HEK293 (cell line): ENCODE measurements around the gene FNDC11.
A peak's percentile ranks its signal among the peaks of the same experiment; 100 is the strongest.

Source experiments
- CTCF ChIA-PET: fragments of 350-600 bp; formaldehyde crosslinking; extraction: SDS; loops from one replicate; lab custom pipeline; 2021; ENCODE audit warnings: antibody characterized with exemption; lab: Yijun Ruan, JAX
- POLR2A ChIA-PET: fragments of 300-600 bp; formaldehyde crosslinking; extraction: SDS; loops from one replicate; lab custom pipeline; 2020; ENCODE audit warnings: antibody characterized with exemption, inconsistent platforms; lab: Yijun Ruan, JAX
- H3K27ac ChIP-seq: fragments of 200-500 bp; sonication (Bioruptor generic); 2 replicates; pipeline ENCODE4 v1.5.1; 2014; ENCODE audit warnings: low read depth, low read length, control low read depth, inconsistent platforms; ENCODE audit errors: extremely low read depth
- H3K36me3 ChIP-seq, 2 experiments: fragments of 200-500 bp in 1 of 2; sonication (Bioruptor generic) in 1 of 2; 1 replicate in 1 of 2; 2 replicates in 1 of 2; pipeline ENCODE4 v1.5.1; 2014 to 2017; ENCODE audit warnings: inconsistent platforms in 2 of 2, low read length in 2 of 2; ENCODE audit not compliant: control insufficient read depth in 2 of 2, insufficient read depth in 1 of 2
- H3K4me1 ChIP-seq: fragments of 200-500 bp; sonication (Bioruptor generic); 2 replicates; pipeline ENCODE4 v1.5.1; 2014; ENCODE audit warnings: mild to moderate bottlenecking, low read length, inconsistent platforms; ENCODE audit not compliant: control insufficient read depth, insufficient read depth
- H3K4me3 ChIP-seq: 2 replicates; pipeline ENCODE4 v1.5.1; 2011; ENCODE audit warnings: low read depth, mild to moderate bottlenecking, control low read depth, low read length, moderate library complexity
- H3K9me3 ChIP-seq: fragments of 200-500 bp; sonication (Bioruptor generic); 2 replicates; pipeline ENCODE4 v1.5.1; 2014; ENCODE audit warnings: low read depth, low read length, inconsistent platforms; ENCODE audit not compliant: control insufficient read depth, insufficient read depth
- MZF1 ChIP-seq: fragments of 450-650 bp; formaldehyde crosslinking; IDR thresholded peaks from 2 replicates; pipeline ENCODE4 v1.5.1; 2017; ENCODE audit warnings: missing biosample characterization, missing genetic modification characterization, borderline replicate concordance
- SCRT2 ChIP-seq: fragments of 450-650 bp; formaldehyde crosslinking; IDR thresholded peaks from 2 replicates; pipeline ENCODE4 v1.5.1; 2016; ENCODE audit warnings: missing biosample characterization, missing genetic modification characterization
- TCF7L2 ChIP-seq: IDR thresholded peaks from 2 replicates; pipeline ENCODE4 v1.6.1; 2011; ENCODE audit warnings: low read depth, mild to moderate bottlenecking, inconsistent platforms, low read length, moderate library complexity, borderline replicate concordance
- ZNF16 ChIP-seq: fragments of 450-650 bp; formaldehyde crosslinking; IDR thresholded peaks from 2 replicates; pipeline ENCODE4 v1.5.1; 2016; ENCODE audit warnings: low read depth, missing biosample characterization, missing genetic modification characterization
- ZNF174 ChIP-seq: fragments of 450-650 bp; formaldehyde crosslinking; IDR thresholded peaks from 2 replicates; pipeline ENCODE4 v1.5.0; 2017; ENCODE audit warnings: missing biosample characterization, mild to moderate bottlenecking, missing genetic modification characterization
- ZNF560 ChIP-seq: fragments of 450-650 bp; formaldehyde crosslinking; IDR thresholded peaks from 2 replicates; pipeline ENCODE4 v1.5.1; 2017; ENCODE audit warnings: missing biosample characterization, missing genetic modification characterization, borderline replicate concordance
- ZNF585B ChIP-seq: fragments of 450-650 bp; formaldehyde crosslinking; IDR thresholded peaks from 2 replicates; pipeline ENCODE4 v1.5.1; 2016; ENCODE audit warnings: missing biosample characterization, missing genetic modification characterization
- ZNF629 ChIP-seq: fragments of 450-650 bp; formaldehyde crosslinking; IDR thresholded peaks from 2 replicates; pipeline ENCODE4 v1.5.1; 2017; ENCODE audit warnings: missing biosample characterization, missing genetic modification characterization
- ZNF658 ChIP-seq: fragments of 450-650 bp; formaldehyde crosslinking; IDR thresholded peaks from 2 replicates; pipeline ENCODE4; 2016; ENCODE audit warnings: missing biosample characterization, missing genetic modification characterization
- ZNF791 ChIP-seq: fragments of 450-650 bp; formaldehyde crosslinking; IDR thresholded peaks from 2 replicates; pipeline ENCODE4 v1.5.1; 2016; ENCODE audit warnings: missing biosample characterization, missing genetic modification characterization
- ZNF837 ChIP-seq: fragments of 450-650 bp; formaldehyde crosslinking; IDR thresholded peaks from 2 replicates; pipeline ENCODE4 v1.5.1; 2016; ENCODE audit warnings: missing biosample characterization, missing genetic modification characterization
- ZSCAN23 ChIP-seq: fragments of 450-650 bp; formaldehyde crosslinking; IDR thresholded peaks from 2 replicates; pipeline ENCODE4 v1.5.1; 2016; ENCODE audit warnings: missing biosample characterization, missing genetic modification characterization
- TF ChIP-seq, protein P1 (sequence below): fragments of 450-650 bp; formaldehyde crosslinking; IDR thresholded peaks from 2 replicates; pipeline ENCODE4 v1.5.1; 2016; ENCODE audit warnings: missing biosample characterization, missing genetic modification characterization
- TF ChIP-seq, protein P2 (sequence below): fragments of 450-650 bp; formaldehyde crosslinking; IDR thresholded peaks from 2 replicates; pipeline ENCODE4 v1.5.1; 2016; ENCODE audit warnings: missing biosample characterization, missing genetic modification characterization
- TF ChIP-seq, protein P3 (sequence below): fragments of 450-650 bp; formaldehyde crosslinking; IDR thresholded peaks from 2 replicates; pipeline ENCODE4 v1.5.1; 2016; ENCODE audit warnings: missing biosample characterization, missing genetic modification characterization, borderline replicate concordance
- TF ChIP-seq, protein P4 (sequence below): fragments of 450-650 bp; formaldehyde crosslinking; IDR thresholded peaks from 2 replicates; pipeline ENCODE4 v1.5.1; 2016; ENCODE audit warnings: missing biosample characterization, missing genetic modification characterization

The FNDC11 gene

DNA sequence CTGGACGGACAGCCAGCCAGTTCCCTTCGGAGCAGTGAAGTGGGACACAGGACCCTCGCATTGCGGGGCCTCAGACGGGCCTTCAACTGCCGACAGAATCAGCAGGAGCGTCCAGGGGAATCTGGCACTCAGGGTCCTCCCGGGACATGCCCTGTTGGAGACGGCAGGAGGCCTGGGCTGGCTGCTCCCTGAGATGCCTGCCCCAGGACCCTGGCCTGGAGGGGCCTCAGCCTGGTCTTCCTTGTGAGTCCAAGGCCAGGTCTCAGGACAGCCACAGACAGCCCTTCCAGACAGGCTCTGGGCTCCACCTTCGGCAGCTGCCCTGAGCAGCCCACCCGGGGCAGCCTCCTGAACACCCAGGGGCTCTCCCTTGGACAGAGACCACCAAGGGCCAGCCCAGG is 34.7 kb downstream of the FNDC11 start (continued):
- TF ChIP-seq, protein P1, sequence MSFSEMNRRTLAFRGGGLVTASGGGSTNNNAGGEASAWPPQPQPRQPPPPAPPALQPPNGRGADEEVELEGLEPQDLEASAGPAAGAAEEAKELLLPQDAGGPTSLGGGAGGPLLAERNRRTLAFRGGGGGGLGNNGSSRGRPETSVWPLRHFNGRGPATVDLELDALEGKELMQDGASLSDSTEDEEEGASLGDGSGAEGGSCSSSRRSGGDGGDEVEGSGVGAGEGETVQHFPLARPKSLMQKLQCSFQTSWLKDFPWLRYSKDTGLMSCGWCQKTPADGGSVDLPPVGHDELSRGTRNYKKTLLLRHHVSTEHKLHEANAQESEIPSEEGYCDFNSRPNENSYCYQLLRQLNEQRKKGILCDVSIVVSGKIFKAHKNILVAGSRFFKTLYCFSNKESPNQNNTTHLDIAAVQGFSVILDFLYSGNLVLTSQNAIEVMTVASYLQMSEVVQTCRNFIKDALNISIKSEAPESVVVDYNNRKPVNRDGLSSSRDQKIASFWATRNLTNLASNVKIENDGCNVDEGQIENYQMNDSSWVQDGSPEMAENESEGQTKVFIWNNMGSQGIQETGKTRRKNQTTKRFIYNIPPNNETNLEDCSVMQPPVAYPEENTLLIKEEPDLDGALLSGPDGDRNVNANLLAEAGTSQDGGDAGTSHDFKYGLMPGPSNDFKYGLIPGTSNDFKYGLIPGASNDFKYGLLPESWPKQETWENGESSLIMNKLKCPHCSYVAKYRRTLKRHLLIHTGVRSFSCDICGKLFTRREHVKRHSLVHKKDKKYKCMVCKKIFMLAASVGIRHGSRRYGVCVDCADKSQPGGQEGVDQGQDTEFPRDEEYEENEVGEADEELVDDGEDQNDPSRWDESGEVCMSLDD (tag by site-specific recombination), result no peak

DNA sequence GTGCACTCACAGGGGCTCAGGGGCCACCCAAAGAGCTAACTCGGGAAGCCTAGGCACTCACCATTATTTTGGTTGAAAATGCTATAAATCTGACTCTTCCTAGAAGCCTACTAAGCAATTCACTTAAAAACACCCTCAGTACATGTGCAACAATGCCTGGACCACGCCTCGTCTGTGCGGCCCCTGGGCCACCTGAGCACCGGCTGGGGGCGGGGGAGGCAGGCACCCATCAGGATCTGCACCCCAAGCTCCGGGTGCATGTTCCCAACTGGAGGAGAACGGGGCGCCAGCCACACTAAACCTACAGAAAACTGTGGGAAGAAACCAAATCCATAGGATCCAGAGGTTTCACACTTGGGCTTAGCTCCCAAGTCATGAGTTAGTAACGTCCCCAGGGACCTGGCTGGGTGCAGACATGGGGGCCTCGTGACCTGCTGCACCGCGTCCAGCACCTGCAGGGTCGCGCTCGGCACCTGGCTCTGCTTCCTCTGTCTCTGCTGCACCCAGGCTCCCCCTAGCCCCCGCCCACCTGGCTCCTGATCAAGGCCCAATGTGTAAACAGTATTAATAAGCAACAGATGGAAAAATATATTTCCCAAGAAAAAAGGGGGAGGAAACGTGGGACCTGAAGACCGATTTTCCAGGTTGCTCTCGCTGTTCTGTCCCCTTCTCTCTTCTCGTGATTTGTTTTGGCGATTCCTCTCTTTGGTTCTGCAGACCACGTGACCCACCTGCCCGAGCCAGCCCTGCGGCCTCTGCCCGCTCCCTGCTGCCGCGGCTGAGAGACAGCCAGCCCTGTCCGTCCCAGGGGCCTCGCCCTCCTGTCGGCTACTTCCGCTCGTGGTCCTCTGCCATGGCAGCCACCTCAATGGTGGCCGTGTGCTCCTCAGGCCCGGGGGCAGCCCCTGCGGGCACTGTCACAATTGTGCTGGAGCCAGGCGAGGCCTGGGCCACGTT is 35.6 kb downstream of the FNDC11 start:
- Histone ChIP-seq H3K4me3 (no peak overlapping the region), H3K4me1 (no peaks in the 10 kb centered on the region), H3K27ac (no peak overlapping the region), H3K9me3 (no peaks in the 10 kb centered on the region), H3K36me3 (peaks cover 0 to 40% of the 10 kb centered on the region in 2 experiments; a peak in 2 of 3 replicates)
- CTCF ChIA-PET, result interaction anchor here (0.7 kb wide), 1 partner anchor 53 kb away, joined by 3 read pairs; no protein-coding TSS in a partner anchor
- POLR2A ChIA-PET, result no interaction called here
- TF ChIP-seq TCF7L2, result no peak
- TF ChIP-seq SCRT2, result peak; percentile 50
- TF ChIP-seq ZSCAN23 (tag by site-specific recombination), result no peak
- no peak for TF ChIP-seq ZNF791
- TF ChIP-seq ZNF629 (tag by site-specific recombination), result no peak
- TF ChIP-seq, protein P2, sequence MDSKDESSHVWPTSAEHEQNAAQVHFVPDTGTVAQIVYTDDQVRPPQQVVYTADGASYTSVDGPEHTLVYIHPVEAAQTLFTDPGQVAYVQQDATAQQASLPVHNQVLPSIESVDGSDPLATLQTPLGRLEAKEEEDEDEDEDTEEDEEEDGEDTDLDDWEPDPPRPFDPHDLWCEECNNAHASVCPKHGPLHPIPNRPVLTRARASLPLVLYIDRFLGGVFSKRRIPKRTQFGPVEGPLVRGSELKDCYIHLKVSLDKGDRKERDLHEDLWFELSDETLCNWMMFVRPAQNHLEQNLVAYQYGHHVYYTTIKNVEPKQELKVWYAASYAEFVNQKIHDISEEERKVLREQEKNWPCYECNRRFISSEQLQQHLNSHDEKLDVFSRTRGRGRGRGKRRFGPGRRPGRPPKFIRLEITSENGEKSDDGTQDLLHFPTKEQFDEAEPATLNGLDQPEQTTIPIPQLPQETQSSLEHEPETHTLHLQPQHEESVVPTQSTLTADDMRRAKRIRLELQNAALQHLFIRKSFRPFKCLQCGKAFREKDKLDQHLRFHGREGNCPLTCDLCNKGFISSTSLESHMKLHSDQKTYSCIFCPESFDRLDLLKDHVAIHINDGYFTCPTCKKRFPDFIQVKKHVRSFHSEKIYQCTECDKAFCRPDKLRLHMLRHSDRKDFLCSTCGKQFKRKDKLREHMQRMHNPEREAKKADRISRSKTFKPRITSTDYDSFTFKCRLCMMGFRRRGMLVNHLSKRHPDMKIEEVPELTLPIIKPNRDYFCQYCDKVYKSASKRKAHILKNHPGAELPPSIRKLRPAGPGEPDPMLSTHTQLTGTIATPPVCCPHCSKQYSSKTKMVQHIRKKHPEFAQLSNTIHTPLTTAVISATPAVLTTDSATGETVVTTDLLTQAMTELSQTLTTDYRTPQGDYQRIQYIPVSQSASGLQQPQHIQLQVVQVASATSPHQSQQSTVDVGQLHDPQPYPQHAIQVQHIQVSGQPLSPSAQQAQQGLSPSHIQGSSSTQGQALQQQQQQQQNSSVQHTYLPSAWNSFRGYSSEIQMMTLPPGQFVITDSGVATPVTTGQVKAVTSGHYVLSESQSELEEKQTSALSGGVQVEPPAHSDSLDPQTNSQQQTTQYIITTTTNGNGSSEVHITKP (tag by site-specific recombination), result 0 out of 2 replicates have a peak, but pooled peaks have one; percentile 10
- TF ChIP-seq MZF1, result no peak
- no peak for TF ChIP-seq ZNF585B
- no peak for TF ChIP-seq ZNF16
- TF ChIP-seq ZNF658 (tag by site-specific recombination), result no peak

DNA sequence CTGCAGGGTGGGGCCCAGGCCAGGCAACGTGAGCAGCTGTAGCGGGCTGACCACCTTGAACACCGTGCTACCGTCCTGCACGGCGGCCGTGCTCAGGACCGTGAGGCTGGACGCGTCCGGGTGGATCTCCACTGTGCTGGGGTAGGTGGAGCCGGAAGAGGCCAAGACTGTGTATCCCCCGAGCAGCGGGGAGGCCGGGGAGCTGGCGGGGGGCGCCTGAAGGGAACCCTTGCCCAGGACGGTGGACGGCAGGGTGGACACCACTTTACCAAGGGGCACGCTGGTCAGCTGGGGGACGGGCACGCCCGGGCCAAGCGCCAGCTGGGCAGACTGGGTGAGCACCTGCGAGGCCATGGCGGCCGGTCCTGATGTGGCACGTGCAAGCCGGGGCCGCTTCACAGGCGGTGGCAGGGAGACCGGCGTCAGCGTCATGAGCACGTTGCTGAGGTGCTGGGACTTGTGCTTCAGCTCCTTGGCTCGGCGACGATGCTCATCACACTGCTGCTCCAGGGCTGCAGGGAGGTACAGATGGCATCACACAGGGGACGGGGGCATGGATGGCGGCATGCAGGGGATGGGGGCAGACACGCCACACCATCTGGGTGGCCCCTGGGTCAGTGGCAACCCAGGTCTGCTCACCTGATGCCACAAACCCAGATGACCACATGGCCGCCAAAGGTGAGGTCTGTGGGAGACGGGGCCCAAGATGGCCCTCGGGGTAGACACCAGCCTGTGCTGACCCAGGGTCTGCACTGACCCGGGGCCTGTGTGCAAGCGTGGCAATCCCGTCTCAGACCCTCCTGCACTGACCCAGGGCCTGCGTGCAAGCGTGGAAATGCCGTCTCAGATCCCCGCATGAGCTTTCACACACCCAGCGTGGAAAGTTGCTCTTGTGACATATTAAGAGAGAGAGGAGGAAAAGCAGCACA is 36.5 kb downstream of the FNDC11 start:
- ChIA-PET CTCF (no interaction called here), POLR2A (no interaction called here)
- Histone ChIP-seq H3K4me3 (no peak overlapping the region), H3K36me3 (peaks cover 0 to 42% of the 10 kb centered on the region in 2 experiments; a peak in 2 of 3 replicates), H3K27ac (no peak overlapping the region), H3K9me3 (no peaks in the 10 kb centered on the region), H3K4me1 (no peaks in the 10 kb centered on the region)
- TF ChIP-seq ZNF837 (tag by site-specific recombination) (no peak), ZNF658 (tag by site-specific recombination) (no peak), ZNF560 (tag by site-specific recombination) (no peak), ZNF174 (tag by site-specific recombination) (no peak)
- TF ChIP-seq, protein P3, sequence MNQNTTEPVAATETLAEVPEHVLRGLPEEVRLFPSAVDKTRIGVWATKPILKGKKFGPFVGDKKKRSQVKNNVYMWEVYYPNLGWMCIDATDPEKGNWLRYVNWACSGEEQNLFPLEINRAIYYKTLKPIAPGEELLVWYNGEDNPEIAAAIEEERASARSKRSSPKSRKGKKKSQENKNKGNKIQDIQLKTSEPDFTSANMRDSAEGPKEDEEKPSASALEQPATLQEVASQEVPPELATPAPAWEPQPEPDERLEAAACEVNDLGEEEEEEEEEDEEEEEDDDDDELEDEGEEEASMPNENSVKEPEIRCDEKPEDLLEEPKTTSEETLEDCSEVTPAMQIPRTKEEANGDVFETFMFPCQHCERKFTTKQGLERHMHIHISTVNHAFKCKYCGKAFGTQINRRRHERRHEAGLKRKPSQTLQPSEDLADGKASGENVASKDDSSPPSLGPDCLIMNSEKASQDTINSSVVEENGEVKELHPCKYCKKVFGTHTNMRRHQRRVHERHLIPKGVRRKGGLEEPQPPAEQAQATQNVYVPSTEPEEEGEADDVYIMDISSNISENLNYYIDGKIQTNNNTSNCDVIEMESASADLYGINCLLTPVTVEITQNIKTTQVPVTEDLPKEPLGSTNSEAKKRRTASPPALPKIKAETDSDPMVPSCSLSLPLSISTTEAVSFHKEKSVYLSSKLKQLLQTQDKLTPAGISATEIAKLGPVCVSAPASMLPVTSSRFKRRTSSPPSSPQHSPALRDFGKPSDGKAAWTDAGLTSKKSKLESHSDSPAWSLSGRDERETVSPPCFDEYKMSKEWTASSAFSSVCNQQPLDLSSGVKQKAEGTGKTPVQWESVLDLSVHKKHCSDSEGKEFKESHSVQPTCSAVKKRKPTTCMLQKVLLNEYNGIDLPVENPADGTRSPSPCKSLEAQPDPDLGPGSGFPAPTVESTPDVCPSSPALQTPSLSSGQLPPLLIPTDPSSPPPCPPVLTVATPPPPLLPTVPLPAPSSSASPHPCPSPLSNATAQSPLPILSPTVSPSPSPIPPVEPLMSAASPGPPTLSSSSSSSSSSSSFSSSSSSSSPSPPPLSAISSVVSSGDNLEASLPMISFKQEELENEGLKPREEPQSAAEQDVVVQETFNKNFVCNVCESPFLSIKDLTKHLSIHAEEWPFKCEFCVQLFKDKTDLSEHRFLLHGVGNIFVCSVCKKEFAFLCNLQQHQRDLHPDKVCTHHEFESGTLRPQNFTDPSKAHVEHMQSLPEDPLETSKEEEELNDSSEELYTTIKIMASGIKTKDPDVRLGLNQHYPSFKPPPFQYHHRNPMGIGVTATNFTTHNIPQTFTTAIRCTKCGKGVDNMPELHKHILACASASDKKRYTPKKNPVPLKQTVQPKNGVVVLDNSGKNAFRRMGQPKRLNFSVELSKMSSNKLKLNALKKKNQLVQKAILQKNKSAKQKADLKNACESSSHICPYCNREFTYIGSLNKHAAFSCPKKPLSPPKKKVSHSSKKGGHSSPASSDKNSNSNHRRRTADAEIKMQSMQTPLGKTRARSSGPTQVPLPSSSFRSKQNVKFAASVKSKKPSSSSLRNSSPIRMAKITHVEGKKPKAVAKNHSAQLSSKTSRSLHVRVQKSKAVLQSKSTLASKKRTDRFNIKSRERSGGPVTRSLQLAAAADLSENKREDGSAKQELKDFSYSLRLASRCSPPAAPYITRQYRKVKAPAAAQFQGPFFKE (tag by site-specific recombination), result no peak
- TF ChIP-seq, protein P4, sequence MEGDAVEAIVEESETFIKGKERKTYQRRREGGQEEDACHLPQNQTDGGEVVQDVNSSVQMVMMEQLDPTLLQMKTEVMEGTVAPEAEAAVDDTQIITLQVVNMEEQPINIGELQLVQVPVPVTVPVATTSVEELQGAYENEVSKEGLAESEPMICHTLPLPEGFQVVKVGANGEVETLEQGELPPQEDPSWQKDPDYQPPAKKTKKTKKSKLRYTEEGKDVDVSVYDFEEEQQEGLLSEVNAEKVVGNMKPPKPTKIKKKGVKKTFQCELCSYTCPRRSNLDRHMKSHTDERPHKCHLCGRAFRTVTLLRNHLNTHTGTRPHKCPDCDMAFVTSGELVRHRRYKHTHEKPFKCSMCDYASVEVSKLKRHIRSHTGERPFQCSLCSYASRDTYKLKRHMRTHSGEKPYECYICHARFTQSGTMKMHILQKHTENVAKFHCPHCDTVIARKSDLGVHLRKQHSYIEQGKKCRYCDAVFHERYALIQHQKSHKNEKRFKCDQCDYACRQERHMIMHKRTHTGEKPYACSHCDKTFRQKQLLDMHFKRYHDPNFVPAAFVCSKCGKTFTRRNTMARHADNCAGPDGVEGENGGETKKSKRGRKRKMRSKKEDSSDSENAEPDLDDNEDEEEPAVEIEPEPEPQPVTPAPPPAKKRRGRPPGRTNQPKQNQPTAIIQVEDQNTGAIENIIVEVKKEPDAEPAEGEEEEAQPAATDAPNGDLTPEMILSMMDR, result no peak
